ENCODE measurements around the gene SMPD3.

SMPD3 gene

DNA sequence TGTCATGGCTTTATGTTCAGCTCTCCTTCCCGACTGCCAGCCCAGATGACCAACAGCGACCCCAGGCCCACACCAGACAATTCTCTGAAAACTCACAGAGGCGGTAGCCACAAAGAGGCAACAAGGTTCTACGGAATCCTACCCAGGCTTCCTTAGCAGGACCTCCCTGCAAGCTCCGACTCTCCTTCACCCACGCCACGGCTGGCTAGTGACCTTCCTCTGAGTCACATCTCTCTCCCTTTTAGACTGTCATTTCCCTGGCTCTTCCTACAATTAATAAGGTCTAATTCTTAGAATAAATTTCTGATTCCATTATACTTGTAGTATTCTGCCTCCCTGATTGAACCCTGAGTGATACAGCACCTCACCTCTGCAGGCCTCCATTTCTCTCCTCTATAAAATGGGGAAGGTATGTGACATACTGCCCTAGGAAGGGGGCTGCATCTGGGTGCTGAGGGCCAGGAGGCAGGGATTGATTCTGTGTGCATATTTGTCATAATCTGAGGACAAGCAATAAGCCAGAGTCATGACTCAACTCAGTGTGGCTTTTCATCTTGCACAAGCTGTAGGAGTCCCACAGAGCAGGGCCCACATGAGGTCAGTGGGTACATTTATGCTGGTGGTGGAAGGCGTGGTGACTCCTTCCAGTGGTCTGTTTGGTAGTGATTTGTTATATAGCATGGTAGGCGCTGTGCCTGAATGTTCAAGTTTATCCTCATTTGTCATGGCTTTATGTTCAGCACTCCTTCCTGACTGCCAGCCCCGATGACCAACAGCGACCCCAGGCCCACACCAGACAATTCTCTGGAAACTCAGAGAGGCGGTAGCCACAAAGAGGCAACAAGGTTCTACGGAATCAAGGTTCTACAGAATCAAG, 46.2 kb downstream of the SMPD3 start:
- no peak for DNase-seq

DNA sequence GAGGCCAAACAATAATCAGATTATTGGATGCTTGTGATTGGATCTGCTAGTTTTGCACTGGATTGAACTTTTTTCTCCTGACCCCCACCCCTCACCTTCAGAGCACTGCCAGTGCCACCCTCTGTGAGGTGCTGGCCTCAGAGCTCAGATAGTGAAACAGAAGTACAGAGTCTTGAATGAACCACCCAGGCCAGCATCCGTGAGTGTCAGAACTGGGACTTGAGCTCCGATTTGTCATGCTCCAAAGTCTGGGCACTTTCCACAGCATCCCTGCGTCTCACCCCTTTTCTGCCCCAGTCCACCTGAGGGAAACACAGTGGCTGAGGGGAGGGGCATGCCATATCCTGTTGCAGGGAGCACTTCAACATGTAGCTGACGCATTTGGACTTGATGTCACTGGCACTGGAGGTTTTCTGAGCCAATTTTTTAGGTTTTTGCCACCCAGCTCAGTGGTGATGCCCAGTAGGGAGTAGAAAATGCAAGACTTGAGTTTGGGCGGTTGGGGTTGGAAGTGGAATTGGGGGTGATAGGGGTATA, 47.3 kb downstream of the SMPD3 start:
- DNase-seq, result no peak

DNA sequence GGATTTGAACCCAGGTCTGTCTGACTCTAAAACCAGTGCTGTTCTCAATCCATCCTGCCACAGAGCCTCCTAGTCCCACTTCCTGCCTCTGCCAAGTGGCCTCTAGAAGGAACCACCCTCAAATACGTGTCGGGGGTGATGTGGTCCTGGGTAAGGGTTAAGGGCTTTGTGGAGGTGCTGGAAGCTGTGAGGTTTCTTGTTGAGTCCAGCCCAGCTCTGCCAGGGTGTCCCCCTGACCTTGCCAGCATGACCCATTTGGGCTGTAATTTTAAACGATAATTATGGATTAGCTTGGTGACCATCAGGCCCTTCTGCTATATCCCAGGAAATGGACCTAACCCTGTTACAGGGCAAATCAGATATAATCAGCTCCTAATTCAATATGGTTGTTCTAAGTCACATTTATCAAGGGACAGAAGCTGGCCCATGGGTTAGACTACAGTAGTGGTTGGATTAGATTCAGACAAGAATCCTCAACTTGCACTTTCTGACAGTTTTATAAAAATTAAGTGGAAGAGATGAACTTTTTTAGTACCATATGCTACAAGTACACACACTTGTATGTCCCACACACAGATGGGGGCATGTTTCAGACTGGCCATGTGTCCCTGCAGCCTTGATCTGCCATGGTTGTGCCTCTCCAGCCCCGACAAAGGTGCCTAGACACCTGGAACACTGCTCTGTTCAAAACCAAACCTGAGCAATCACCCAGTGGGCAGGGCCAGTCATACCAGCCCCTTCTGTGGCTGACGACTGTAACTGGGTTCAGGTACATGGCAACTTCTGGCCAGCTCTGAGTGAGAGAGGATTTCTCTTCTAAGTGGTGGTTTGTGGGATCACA, 48.0 kb downstream of the SMPD3 start:
- no peak for DNase-seq

DNA sequence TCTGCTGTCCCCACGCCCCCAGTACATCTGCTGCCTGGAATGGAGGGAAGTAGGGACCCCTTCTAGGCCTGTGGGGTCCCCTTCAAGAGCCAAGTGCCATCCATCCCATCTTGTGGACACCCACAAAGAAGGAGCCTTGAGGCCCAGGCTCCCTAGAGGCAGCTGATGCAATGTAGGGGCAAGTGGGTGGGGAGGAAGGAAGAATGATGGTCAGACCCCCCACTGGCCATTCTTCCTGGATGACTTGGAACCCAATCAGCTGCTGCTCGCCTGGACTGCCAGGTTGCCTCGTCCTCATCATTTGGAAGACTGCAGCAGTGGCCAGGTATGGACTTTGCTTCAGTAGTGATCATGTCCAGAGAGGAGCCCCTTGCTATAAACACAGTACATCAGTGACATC, 48.9 kb downstream of the SMPD3 start:
- no peak for DNase-seq

DNA sequence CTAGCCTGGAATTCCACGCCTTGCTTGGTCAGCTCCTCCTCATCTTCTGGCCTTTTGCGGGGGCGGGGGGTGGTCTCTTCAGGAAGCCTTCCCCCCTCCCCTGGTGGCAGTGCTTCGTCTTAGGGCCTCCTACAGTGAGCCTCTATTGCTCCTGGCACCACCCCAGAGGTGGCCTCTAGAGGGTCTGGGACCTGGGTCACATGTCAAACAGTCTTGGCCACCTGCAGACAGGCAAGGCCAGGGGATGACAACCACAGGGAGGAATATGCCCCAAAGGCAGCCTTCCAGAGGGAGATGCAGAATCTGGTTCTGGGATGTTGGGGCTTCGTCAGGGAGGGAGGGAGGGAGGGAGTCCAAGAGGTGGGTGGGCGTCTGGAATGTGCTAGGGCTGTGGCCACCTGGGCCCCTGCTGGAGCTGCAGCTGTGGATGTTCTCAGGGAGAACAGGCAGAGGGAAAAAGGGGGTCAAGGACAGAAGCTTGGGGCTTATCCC, 50.6 kb downstream of the SMPD3 start:
- no peak for DNase-seq

DNA sequence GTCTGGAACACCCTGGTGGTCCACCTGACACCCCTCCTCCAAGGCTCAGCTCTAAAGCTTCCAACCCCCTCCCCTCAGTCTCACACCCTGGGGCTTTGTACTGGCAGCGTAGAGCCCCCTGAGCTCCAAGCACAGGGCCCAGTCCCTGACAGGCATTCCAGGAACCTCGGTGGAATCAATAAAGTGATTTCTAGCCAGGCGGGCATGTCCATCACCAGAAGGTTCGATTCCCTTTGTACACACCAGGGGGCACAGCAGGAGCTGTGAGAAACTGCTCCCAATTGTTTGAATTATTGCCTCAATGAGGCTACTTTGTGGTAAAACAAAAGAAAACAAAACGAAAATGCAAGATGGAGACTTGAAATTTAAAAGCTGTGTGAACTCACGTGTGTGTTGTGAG, 51.8 kb downstream of the SMPD3 start:
- no peak for DNase-seq

DNA sequence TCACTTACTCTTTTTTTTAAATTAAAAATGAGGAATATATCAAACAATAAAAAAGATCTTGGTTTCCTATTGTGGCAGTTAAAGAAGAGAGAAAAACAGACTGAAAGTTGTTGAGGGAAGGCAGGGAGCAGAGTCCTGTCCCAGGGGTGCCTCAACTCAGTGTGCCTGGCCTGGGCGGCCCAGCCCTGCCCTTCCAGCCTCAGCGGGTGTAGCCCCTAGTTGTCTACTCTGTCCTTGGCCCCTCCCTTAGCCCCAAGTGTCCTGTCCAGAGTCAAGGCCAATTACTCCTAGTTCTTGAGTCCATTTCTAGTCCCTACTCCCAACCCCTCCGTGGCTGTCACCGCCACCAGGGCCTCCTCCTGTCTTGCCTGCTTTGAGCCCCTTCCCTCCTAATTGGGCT, 52.5 kb downstream of the SMPD3 start:
- DNase-seq, result no peak

DNA sequence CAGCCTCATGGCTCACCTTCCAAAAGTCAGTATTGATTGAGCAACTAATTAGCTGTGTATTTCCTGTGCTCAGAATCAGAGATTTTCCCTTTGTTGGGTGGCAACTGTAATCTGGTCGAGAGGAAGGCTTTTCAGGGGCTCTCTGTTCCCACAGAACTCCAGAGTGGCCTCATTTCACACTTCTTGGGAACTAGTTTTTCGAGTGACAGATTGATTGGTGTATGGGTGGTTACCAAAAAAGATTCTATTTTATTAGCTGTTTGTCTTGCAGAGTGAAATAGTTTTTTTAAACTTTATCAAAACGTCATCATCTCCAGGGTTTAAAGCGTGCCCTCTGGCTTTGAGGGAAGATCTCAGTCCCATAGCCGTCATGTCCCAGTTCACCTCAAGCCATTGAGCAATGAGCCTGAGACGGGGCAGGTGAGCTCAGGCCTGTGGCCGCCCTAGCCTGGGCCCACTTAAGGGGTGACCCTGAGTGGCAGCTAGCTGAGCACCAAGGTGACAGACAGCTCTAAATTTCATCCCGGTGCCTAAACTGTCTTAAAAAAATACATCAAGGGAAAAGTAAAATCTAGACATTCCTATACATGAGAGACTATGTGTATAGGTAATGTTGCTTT, 53.0 kb downstream of the SMPD3 start:
- no peak for DNase-seq

DNA sequence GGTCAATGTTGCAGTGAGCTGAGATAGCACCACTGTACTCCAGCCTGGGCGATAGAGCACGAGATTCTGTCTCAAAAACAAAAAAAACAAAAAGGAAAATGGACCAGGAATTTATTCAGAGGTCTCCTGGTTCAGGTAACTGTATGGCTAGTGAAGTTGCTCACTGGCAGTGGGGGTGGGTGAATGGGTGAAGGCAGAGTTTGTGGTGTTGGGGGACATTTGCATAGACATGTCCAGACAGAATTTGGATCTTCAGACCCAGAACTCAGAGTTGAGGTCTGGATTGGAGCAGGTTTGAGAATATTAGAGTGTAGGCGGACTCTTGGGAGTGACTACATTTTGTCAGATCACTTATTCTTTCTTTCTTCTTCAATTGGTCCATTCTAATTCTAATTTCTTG, 55.0 kb downstream of the SMPD3 start:
- DNase-seq, result no peak

DNA sequence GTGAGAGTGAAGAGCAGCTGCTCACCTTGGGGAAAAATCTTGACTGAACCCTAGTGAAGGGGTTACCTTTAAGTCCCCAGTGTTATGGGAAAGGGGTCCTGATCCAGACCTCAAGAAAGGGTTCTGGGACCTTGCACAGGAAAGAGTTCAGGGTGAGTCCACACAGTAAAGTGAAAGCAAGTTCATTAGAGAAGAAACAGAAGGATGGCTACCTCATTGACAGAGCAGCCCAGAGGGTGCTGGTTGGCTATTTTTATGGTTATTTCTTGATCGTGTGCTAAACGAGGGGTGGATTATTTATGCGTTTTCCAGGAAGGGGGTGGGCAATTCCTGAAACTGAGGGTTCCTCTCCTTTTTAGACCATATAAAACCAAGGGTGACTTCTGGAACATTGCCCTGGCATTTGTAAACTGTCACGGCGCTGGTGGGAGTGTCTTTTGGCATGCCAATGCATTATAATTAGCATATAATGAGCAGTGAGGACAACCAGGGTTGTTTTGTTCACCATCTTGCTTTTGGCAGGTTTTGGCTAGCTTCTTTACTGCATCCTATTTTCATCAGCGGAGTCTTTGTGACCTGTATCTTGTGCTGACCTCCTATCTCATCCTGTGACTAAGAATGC, 58.4 kb downstream of the SMPD3 start:
- no peak for DNase-seq

DNA sequence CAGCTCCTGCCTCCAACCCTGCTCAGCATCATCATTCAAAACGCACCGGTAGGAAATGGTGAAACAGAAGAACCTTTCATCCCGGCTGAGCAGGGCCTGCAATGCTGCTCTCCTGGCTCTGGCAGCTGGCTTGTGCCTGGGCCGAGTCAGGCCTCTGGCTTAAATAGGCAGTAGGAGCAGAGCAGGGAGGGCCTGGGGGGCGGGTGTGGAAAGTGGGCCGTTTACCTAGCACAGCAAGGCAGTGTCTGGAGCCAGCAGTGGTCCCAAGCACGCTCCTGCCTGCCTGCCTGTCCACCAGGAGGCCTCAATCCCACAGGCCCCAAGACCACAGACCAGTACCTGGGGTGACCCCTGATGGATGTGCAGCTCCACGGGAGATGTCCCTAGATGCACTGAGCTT, 59.3 kb downstream of the SMPD3 start:
- DNase-seq, result no peak

DNA sequence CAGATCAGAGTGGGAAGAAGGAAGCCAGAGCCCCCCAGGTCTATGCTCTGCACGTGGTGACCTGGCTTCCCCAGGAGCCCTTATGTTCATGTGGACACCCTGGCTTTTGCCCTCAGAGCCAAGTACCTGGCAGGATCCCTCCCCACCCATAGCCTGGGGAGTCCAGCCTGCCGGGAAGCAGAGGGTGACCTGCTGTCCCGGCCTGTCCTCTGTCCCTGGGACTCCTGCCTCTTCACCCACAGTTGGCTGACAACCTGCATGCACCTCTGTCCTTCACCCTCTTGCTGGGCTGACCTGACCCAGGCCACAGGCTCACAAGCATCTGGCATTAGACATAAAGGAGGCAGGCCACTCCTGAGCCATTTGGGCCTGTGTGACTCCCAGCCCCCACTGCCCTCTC, 60.2 kb downstream of the SMPD3 start:
- no peak for DNase-seq

DNA sequence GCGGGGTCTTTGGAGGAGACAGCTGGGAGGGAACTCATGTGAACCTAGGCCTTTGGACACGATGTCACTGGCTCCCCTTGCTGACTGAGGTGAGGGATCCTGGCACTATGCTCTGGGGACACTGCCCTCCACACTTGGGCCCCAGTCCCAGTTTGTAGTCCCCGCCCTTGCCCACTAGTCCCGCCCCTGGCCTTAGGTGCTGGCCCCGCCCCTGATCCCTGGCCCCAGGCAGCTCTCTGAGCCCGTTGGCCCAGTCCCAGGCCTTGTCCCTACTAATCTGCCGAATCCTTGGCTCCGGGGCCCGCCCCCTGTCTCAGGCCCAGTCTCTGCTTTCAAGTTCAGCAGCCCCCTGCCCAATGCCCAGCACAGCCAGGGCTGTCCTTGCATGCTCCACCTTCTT, 61.0 kb downstream of the SMPD3 start:
- DNase-seq, result no peak

DNA sequence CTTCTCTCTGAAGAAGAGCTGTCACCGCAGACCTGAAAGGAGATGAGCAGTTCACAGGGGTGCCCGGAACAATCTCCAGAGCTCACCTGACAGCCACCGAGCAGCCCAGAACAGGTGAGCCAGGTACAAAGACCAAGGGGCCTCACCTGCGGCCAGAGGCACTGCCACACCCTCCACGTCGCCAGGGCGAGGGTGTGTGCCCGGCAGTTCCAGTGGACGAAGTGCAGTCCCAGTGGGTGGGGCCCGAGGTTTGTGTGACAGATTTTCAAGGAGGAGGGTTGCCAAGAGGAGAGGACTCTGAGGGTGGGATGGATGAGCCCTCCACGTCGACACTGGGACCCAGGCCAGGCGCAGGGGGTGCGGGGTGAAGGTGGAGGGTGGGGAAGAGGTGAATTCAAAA, 61.7 kb downstream of the SMPD3 start:
- DNase-seq, result no peak

DNA sequence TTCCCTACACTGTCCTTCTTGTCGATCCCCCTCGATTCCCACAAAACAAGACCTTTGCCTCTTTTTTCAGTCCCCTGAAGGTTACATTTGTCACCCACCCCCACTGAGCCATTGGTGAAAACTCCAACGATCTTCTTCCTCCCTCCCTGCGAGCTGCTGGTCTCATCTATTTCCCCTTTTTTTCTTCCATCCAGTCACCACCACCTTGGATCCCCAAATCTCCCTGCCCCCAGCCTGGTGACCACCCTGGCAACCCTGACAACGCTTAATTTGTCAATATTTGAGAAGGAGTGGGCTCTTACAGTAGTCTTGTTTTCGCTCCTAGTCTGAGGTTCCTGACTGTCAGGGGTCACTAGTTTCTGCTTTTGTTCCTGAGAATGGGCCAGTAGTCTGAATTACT, 62.9 kb downstream of the SMPD3 start:
- no peak for DNase-seq

DNA sequence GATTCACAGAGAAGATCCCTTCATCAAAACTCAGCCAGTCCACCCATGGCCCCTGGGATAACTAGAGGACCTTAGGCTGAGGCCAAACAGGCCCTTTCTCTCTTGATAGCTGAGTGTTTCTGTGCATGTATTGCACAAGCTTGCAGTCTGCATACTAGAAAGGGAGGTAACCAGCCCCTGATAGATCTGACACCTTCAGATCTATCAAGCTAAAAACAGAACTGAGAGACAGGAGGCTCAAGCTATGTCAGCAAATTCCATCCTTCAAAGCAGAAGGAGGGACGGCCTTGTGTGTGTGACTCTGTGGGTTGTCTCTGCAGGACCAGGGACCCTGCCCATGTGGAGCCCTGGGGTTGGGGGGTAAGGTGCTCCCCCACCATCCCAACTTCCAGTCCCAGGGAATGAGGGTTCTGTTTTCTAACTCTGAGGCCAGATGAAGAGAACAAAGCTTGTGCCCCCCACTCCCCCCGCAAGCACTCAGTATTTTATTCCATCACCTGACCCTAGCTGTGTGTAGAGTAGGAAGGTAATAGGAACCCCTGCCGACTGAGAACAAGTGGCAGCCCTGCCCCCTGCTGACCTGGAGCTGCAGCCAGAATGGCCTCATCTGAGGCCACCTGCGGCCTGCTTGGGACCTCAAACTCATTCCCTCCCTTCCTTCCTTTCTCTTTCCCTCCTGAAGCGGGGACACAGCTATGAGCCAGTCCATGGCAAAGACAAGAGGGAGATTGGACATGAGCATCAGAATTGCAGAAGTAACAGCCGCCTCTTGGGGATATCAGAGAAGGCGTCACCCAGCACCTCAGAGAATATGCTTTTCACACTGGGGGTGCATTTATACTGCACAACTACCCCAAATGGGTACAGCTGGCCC, 63.8 kb downstream of the SMPD3 start:
- no peak for DNase-seq

DNA sequence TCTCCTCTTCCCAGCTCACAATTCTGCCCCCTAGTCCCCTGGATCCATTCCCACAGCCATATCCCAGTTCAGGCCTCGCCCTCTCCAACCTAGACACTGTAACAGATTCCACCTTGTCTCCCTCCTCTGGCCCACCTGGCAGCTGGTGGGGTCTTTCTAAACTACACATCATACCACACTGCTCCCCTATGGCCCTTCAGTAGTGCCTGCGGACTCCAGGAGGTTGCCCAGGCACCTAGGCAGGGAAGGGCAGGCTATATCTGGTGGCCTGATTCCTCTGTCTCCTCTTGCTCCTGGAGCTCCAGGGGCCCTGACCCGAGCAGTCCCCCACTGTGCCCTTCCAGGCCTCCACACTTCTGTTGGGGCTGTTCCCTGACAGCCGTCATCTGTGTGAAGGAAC, 64.5 kb downstream of the SMPD3 start:
- no peak for DNase-seq

DNA sequence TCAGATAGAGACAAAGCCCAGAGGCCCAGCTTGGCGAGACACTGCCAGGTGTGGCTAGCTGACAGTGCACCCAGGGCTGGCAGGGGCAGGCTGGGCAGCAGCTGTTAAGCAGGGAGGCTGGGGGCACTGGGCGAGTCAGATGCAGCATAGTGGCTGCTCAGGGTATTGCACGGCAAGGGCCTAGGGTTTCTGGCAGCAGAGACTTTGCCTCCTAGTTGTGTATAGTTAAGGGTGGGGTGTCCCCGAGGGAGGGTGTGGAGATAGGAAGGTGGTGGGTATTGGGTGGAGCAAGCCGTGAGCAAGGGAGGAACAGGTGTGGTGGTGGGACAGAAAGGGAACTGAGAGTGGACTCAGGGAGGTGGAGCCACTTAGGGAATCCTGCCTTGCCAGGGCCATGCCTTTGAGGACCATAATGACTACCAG, 66.0 kb downstream of the SMPD3 start:
- DNase-seq, result no peak

DNA sequence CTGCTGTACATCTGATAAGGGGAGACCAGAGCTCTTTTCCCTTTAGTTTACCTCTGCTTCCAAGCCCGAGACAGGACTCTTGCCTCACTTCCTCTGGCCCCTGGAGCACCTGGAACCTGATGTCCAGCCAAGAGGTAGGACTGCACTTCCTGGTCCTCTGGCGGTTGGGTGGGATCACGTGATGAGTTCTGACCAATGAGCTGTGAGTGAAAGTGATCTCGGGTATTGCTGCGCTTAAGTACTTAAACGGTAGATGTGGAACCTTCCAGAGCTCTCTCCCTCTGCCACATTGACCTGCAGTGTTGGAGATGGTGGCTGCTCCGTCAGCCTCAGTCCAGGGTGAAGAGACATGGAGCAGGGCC, 67.0 kb downstream of the SMPD3 start:
- DNase-seq, result no peak

DNA sequence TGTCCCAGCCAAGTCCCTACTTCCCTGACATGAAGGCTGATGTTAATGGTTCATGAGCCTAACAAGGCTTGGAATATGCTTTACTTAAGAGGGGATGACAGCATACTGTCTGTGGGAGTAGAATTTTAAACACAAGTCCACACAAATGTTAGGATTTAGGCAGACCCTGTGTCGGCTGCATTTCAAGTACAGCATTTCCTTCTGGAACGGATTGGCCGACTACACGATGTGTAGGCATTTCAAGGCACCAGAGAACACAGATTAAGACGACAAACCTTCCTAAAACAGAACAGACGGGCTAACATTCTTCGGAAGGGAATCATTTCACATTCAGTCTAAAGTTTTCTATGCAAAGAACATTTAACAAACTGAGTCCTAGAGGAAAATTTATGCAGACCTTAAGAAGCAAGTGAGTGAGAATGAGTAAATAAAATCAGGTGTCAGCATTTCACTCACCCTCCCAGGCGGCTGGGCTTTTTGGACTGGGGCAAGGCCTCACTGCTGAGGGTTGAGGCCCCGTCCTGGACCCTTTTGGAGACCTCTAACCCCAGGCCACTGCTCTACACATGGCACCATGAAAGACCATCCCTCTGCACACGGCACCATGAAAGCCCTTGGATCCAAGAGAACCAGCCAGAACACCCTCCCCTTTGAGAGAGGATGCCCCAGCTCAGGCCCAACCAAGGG, 67.5 kb downstream of the SMPD3 start:
- DNase-seq, result no peak

DNA sequence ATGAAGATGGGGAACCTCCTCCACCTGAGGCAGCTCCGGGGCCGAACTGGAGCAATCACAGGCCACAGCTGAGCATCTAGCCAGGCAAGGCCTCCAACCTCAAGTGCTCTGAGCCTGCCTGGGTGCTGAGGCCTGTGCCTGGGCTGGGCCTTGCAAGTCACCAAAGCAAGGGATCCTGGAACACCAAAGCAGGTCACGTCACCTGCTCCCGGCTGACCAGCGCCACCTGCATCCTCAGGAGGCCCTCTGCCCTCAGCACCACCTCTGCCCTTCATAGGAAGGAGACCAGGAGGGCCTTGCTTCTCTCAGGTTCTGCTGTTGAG, 68.0 kb downstream of the SMPD3 start:
- DNase-seq, result no peak

Measured in NCI-H2107 (cell line).